Neutrophil (primary cell): ENCODE measurements around the gene TFDP1.

Experiments used
- H3K27ac ChIP-seq: fragments of 200-600 bp; sonication (generic); 2 replicates; pipeline ENCODE4 v1.5.1; 2016; ENCODE audit warnings: mild to moderate bottlenecking, moderate library complexity
- H3K27me3 ChIP-seq: fragments of 200-600 bp; sonication (generic); 2 replicates; pipeline ENCODE4 v1.6.0; 2016; ENCODE audit warnings: mild to moderate bottlenecking
- H3K36me3 ChIP-seq: fragments of 200-600 bp; sonication (generic); 2 replicates; pipeline ENCODE4 v1.5.1; 2017
- H3K4me1 ChIP-seq, 2 experiments: fragments of 200-600 bp in 1 of 2; sonication (generic) in 1 of 2; 1 replicate in 1 of 2; 2 replicates in 1 of 2; pipeline versions ENCODE4 v1.5.1 to v1.6.1; 2013 to 2016; ENCODE audit warnings: low read depth in 1 of 2, low read length in 1 of 2, mild to moderate bottlenecking in 1 of 2, moderate library complexity in 1 of 2; ENCODE audit not compliant: control insufficient read depth in 1 of 2, insufficient read depth in 1 of 2
- H3K4me3 ChIP-seq, 2 experiments: fragments of 200-600 bp in 1 of 2; sonication (generic) in 1 of 2; 1 replicate in 1 of 2; 2 replicates in 1 of 2; pipeline ENCODE4 v1.5.1; 2013 to 2016; ENCODE audit warnings: low read depth in 1 of 2, low read length in 1 of 2, mild to moderate bottlenecking in 1 of 2, moderate library complexity in 1 of 2
- H3K9me3 ChIP-seq: fragments of 200-600 bp; sonication (generic); 2 replicates; pipeline ENCODE4 v1.5.1; 2016
- TF ChIP-seq, protein P1 (sequence below): fragments of 200-600 bp; sonication (generic); IDR thresholded peaks from 2 replicates; pipeline ENCODE4 v1.5.1; 2016; ENCODE audit warnings: antibody characterized with exemption

TFDP1 gene

DNA sequence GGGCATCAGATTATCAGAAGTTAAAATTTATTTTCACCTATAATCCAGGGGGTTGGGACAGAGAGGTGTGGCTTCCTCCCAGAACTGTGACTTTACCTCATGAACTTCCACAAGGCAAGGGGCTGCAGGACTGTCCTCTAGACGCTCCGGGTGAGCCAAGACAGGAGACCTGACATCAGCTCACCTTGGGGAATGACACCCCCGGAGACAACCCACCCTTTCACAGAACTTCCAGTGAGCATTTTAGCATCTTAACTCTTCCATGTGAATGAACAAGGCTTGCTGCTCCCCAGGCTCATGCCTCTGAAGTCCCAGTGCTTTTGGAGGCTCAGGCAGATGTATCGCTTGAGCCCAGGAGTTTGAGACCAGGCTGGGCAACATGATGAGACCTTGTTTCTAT lies 29.4 kb upstream of the TFDP1 start:
- H3K4me1 ChIP-seq, result peaks cover 0 to 11% of the 10 kb centered on the region in 2 experiments
- no peaks in the 10 kb centered on the region for H3K27me3 ChIP-seq
- no peaks in the 10 kb centered on the region for H3K9me3 ChIP-seq
- TF ChIP-seq, protein P1, sequence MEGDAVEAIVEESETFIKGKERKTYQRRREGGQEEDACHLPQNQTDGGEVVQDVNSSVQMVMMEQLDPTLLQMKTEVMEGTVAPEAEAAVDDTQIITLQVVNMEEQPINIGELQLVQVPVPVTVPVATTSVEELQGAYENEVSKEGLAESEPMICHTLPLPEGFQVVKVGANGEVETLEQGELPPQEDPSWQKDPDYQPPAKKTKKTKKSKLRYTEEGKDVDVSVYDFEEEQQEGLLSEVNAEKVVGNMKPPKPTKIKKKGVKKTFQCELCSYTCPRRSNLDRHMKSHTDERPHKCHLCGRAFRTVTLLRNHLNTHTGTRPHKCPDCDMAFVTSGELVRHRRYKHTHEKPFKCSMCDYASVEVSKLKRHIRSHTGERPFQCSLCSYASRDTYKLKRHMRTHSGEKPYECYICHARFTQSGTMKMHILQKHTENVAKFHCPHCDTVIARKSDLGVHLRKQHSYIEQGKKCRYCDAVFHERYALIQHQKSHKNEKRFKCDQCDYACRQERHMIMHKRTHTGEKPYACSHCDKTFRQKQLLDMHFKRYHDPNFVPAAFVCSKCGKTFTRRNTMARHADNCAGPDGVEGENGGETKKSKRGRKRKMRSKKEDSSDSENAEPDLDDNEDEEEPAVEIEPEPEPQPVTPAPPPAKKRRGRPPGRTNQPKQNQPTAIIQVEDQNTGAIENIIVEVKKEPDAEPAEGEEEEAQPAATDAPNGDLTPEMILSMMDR, result no peak
- H3K36me3 ChIP-seq, result peaks cover 43% of the 10 kb centered on the region
- no peak overlapping the region for H3K4me3 ChIP-seq
- no peak overlapping the region for H3K27ac ChIP-seq

DNA sequence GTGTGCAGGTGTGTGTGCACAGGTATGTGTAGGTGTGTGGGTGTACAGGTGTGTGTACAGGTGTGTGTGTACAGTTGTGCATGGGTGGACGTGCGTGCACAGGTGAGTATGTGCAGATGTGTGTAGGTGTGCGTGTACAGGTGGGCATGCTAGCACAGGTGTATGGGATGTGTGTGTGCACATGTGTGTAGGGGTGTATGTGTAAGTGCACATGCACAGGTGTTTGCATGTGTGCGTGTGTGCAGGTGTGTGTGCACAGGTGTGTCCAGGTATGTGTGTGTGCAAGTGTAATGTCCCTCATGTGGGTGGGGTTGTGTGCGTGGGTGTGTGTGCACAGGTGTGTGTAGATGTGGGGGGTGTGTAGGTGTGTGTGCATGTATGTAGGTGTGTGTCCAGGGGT lies 27.5 kb upstream of the TFDP1 start:
- Histone ChIP-seq H3K4me1 (peaks cover 0 to 11% of the 10 kb centered on the region in 2 experiments), H3K27me3 (no peaks in the 10 kb centered on the region), H3K27ac (no peak overlapping the region), H3K36me3 (peaks cover 24% of the 10 kb centered on the region), H3K4me3 (no peak overlapping the region), H3K9me3 (no peaks in the 10 kb centered on the region)
- TF ChIP-seq, protein P1, result no peak

GRCh38 chr13:113558461-113558860 lies 26.1 kb upstream of the TFDP1 start:
- TF ChIP-seq, protein P1, result no peak
- Histone ChIP-seq H3K9me3 (no peaks in the 10 kb centered on the region), H3K36me3 (peaks cover 15% of the 10 kb centered on the region), H3K27me3 (peaks cover 1% of the 10 kb centered on the region), H3K4me3 (no peak overlapping the region), H3K27ac (no peak overlapping the region), H3K4me1 (peaks cover 0 to 7% of the 10 kb centered on the region in 2 experiments)

DNA sequence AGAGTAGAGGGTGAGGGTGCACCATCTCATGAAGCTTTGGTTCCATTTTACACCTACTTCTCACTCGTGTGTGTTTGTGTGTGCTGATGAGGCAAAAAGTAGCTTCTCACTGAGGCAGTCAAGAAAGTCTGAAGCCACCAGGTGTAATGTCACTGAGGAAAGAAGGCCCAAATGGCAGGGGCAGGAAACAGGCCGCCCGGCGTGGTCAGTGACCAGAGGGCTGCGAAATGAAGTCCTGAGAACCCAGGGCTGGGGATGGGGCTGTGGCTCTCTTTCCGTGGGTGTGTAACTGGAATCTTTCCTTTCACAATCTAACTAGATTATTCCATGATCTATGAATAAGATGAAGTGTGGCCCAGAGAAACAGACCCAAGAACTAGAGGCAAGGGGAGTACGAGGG lies 25.5 kb upstream of the TFDP1 start:
- peaks cover 0 to 3% of the 10 kb centered on the region in 2 experiments for H3K4me1 ChIP-seq
- H3K9me3 ChIP-seq, result no peaks in the 10 kb centered on the region
- H3K27me3 ChIP-seq, result peaks cover 7% of the 10 kb centered on the region
- TF ChIP-seq, protein P1, result no peak
- H3K27ac ChIP-seq, result no peak overlapping the region
- no peak overlapping the region for H3K4me3 ChIP-seq
- peaks cover 9% of the 10 kb centered on the region for H3K36me3 ChIP-seq

GRCh38 chr13:113559901-113560644 lies 24.5 kb upstream of the TFDP1 start:
- Histone ChIP-seq H3K27ac (no peak overlapping the region), H3K4me1 (peaks cover 0 to 3% of the 10 kb centered on the region in 2 experiments)
- TF ChIP-seq, protein P1, result no peak

More at GRCh38 chr13:113559901-113560644, 24.5 kb upstream of the TFDP1 start:
- peaks cover 10% of the 10 kb centered on the region for H3K27me3 ChIP-seq
- H3K9me3 ChIP-seq, result no peaks in the 10 kb centered on the region
- H3K36me3 ChIP-seq, result peaks cover 2% of the 10 kb centered on the region
- H3K4me3 ChIP-seq, result no peak overlapping the region
